IMR-90 (cell line): ENCODE results near the gene GRK5. TPM values are rescaled to one million over a fixed set of nuclear protein-coding genes. Genes with fewer than 3 reads are reported as not detected.

ENCODE experiments used
- ATAC-seq: fragments of 200-7000 bp; cut with Tn5 transposase; 2 replicates; pipeline ENCODE4 v1.9.1; 2020; ENCODE audit warnings: low read depth, mild to moderate bottlenecking, moderate library complexity
- BruUV-seq: library from RNA; stranded (reverse); fragments of 400-500 nt; replicated peaks from 2 replicates; lab custom pipeline; 2021; lab: Mats Ljungman, UMichigan
- CTCF ChIA-PET: fragments of 300-600 bp; formaldehyde crosslinking; extraction: SDS; loops from one replicate; lab custom pipeline; 2021; ENCODE audit warnings: antibody characterized with exemption; lab: Yijun Ruan, JAX
- POLR2A ChIA-PET: fragments of 300-600 bp; sonication (Branson Sonifier 250); formaldehyde crosslinking; loops from one replicate; lab custom pipeline; 2022; ENCODE audit warnings: antibody characterized with exemption; ENCODE audit not compliant: unreplicated experiment; lab: Charles Lee
- DNase-seq: peaks from one replicate; pipeline ENCODE4 v3.0.0; 2013
- H2AFZ ChIP-seq: replicated peaks from 2 replicates; pipeline ENCODE3; 2013; ENCODE audit warnings: low read length, mild to moderate bottlenecking; ENCODE audit not compliant: poor library complexity
- H2AK5ac ChIP-seq: 2 replicates; pipeline ENCODE4 v1.6.1; 2013; ENCODE audit warnings: low read depth, low read length, inconsistent platforms
- H2AK9ac ChIP-seq: replicated peaks from 2 replicates; pipeline ENCODE3; 2013; ENCODE audit warnings: mild to moderate bottlenecking, low read depth, low read length, moderate library complexity; ENCODE audit not compliant: poor library complexity
- H2BK120ac ChIP-seq: 2 replicates; pipeline ENCODE4 v1.6.1; 2013; ENCODE audit warnings: low read depth, low read length, inconsistent platforms
- H2BK15ac ChIP-seq: 3 replicates; pipeline ENCODE4 v1.6.1; 2013; ENCODE audit warnings: low read depth, low read length, inconsistent platforms
- H2BK20ac ChIP-seq: 2 replicates; pipeline ENCODE4 v1.6.1; 2013; ENCODE audit warnings: low read depth, mild to moderate bottlenecking, inconsistent platforms, low read length, moderate library complexity
- H2BK5ac ChIP-seq: 2 replicates; pipeline ENCODE4 v1.6.1; 2013; ENCODE audit warnings: mild to moderate bottlenecking, low read depth, low read length, inconsistent platforms; ENCODE audit not compliant: poor library complexity, severe bottlenecking
- H3K14ac ChIP-seq: replicated peaks from 2 replicates; pipeline ENCODE4 v1.6.1; 2013; ENCODE audit warnings: low read depth, low read length, inconsistent platforms
- H3K18ac ChIP-seq: 2 replicates; pipeline ENCODE4 v1.6.1; 2013; ENCODE audit warnings: low read depth, low read length, control low read depth
- H3K23ac ChIP-seq: 2 replicates; pipeline ENCODE4 v1.6.1; 2013; ENCODE audit warnings: low read depth, low read length, inconsistent platforms
- H3K27ac ChIP-seq: 2 replicates; pipeline ENCODE4 v1.5.1; 2013; ENCODE audit warnings: mild to moderate bottlenecking, control low read depth, low read length; ENCODE audit not compliant: insufficient read depth
- H3K27me3 ChIP-seq: 2 replicates; pipeline ENCODE4 v1.6.1; 2013; ENCODE audit warnings: low read length; ENCODE audit not compliant: control insufficient read depth, insufficient read depth
- H3K36me3 ChIP-seq: 2 replicates; pipeline ENCODE4 v1.6.1; 2013; ENCODE audit warnings: low read length, mixed read lengths; ENCODE audit not compliant: control insufficient read depth, insufficient read depth
- H3K4ac ChIP-seq: 2 replicates; pipeline ENCODE4 v1.6.1; 2013; ENCODE audit warnings: low read depth, low read length, inconsistent platforms
- H3K4me1 ChIP-seq: 2 replicates; pipeline ENCODE4 v1.6.1; 2013; ENCODE audit warnings: low read length, mixed read lengths; ENCODE audit not compliant: control insufficient read depth, insufficient read depth
- H3K4me2 ChIP-seq: 2 replicates; pipeline ENCODE4 v1.6.1; 2013; ENCODE audit warnings: low read depth, mild to moderate bottlenecking, control low read depth, low read length, moderate library complexity
- H3K4me3 ChIP-seq: 2 replicates; pipeline ENCODE4 v1.5.1; 2013; ENCODE audit warnings: low read depth, mild to moderate bottlenecking, control low read depth, low read length, moderate library complexity; ENCODE audit not compliant: insufficient read depth
- H3K56ac ChIP-seq: 2 replicates; pipeline ENCODE4 v1.6.1; 2013; ENCODE audit warnings: low read length, inconsistent platforms; ENCODE audit not compliant: insufficient read depth; ENCODE audit errors: extremely low read depth
- H3K79me1 ChIP-seq, 2 experiments: 2 replicates each; pipeline ENCODE4 v1.6.1; 2013; ENCODE audit warnings: low read length in 2 of 2, inconsistent platforms in 1 of 2, low read depth in 1 of 2
- H3K9ac ChIP-seq: 2 replicates; pipeline ENCODE4 v1.6.1; 2013; ENCODE audit warnings: low read depth, low read length, control low read depth
- H3K9me1 ChIP-seq: 2 replicates; pipeline ENCODE4 v1.6.1; 2013; ENCODE audit warnings: low read length, inconsistent platforms; ENCODE audit not compliant: insufficient read depth
- H3K9me3 ChIP-seq: 2 replicates; pipeline ENCODE4 v1.6.1; 2013; ENCODE audit warnings: low read length; ENCODE audit not compliant: control insufficient read depth, insufficient read depth
- H4K20me1 ChIP-seq: 2 replicates; pipeline ENCODE4 v1.6.1; 2013; ENCODE audit warnings: low read length, inconsistent platforms; ENCODE audit not compliant: insufficient read depth
- H4K5ac ChIP-seq: 2 replicates; pipeline ENCODE4 v1.6.1; 2013; ENCODE audit warnings: mild to moderate bottlenecking, low read depth, low read length, control low read depth
- H4K8ac ChIP-seq, 2 experiments: 2 replicates each; pipeline ENCODE4 v1.6.1; 2013; ENCODE audit warnings: low read depth in 2 of 2, low read length in 2 of 2, control low read depth in 1 of 2, inconsistent platforms in 1 of 2
- H4K91ac ChIP-seq: 2 replicates; pipeline ENCODE4 v1.6.1; 2013; ENCODE audit warnings: low read depth, low read length, inconsistent platforms; ENCODE audit not compliant: insufficient read depth
- MXI1 ChIP-seq: IDR thresholded peaks from 2 replicates; pipeline ENCODE4 v1.6.1; 2012; ENCODE audit warnings: low read depth, mild to moderate bottlenecking, low read length, moderate library complexity, borderline replicate concordance
- WGBS, 2 experiments: methylation state at CpG; one replicate each; pipeline versions ENCODE4 v1.1.5 to v1.1.7; 2013; ENCODE audit warnings: missing lambda C conversion rate in 2 of 2; ENCODE audit not compliant: insufficient read length in 1 of 2; ENCODE audit errors: extremely low coverage in 2 of 2; 5-methylcytosine and 5-hydroxymethylcytosine counted together
- dilution Hi-C: fragments of 300-500 bp; cut with HindIII; formaldehyde crosslinking; loops from one replicate; pipeline ENCODE4 v1.14.3; 2018; ENCODE audit warnings: low sequenced_read_pairs; ENCODE audit not compliant: unreplicated experiment
- in situ Hi-C: fragments of 300-500 bp; cut with MboI; formaldehyde crosslinking; loops from 3 replicates; pipeline ENCODE4 v1.14.3; 2019; ENCODE audit warnings: low sequenced_read_pairs, inconsistent platforms, mixed read lengths
- intact Hi-C: fragments of 100-400 bp; cut with micrococcal nuclease; formaldehyde crosslinking; loops from 2 replicates; pipeline ENCODE4 v1.10.0; 2022
- polyA plus RNA-seq, 3 experiments: library from polyadenylated mRNA; depleted of rRNA; stranded (reverse); fragments of >200 nt; gene quantifications; 2 replicates each; pipeline ENCODE4 v1.2.3, GENCODE V29; 2012; ENCODE audit warnings: low replicate concordance in 1 of 3
- total RNA-seq: library from RNA; depleted of rRNA; stranded (reverse); fragments of >200 nt; gene quantifications from 2 replicates; pipeline ENCODE4 v1.2.3, GENCODE V29; 2012

The GRK5 gene
- total and polyA plus RNA-seq, 2 of the 4 experiments (the other 2 are of a cell fraction), result 12.9 to 16.3 TPM

GRCh38 chr10:119222537-119222936 is 15.2 kb downstream of the GRK5 start:
- Histone ChIP-seq H4K8ac (peak overlapping the region; percentile 72 to 76; a peak in 3 of 4 replicates), H3K36me3 (peaks cover 4% of the 10 kb centered on the region; the same call in 1 of the 2 replicates), H3K79me1 (peaks cover 48 to 85% of the 10 kb centered on the region in 2 experiments), H4K20me1 (peaks cover 58% of the 10 kb centered on the region), H3K14ac (peak overlapping the region; percentile 71), H3K9ac (peak overlapping the region; percentile 68), H2AK5ac (peak overlapping the region; percentile 69), H3K4me1 (peaks cover 44% of the 10 kb centered on the region), H3K9me3 (no peaks in the 10 kb centered on the region), H3K4me3 (no peak overlapping the region), H2AFZ (no peak overlapping the region), H3K4ac (peak overlapping the region; percentile 87), H3K4me2 (peak overlapping the region; percentile 42), H3K18ac (peak overlapping the region; percentile 98), H2BK15ac (peak overlapping the region; percentile 83; the same call in 2 of the 3 replicates), H3K23ac (peak overlapping the region; percentile 83), H2BK120ac (peak overlapping the region; percentile 83), H3K56ac (no peak overlapping the region), H2AK9ac (peak overlapping the region; percentile 39), H3K27me3 (no peaks in the 10 kb centered on the region), H4K91ac (peak overlapping the region; percentile 93), H3K27ac (peak overlapping the region; percentile 93), H4K5ac (peak overlapping the region; percentile 96; the same call in 1 of the 2 replicates), H3K9me1 (peaks cover 41% of the 10 kb centered on the region), H2BK5ac (peak overlapping the region; percentile 19), H2BK20ac (peak overlapping the region; percentile 94)
- TF ChIP-seq MXI1, result no peak
- dilution Hi-C loops (no loop called here), intact Hi-C loops (no loop called here), in situ Hi-C loops (no loop called here)
- ATAC-seq (peak; percentile 33; the same call in 1 of the 2 replicates), DNase-seq (no peak)
- ChIA-PET POLR2A (interaction anchor here (1.6 kb wide), 1 partner anchor 10 kb away, joined by 5 read pairs; no protein-coding TSS in a partner anchor), CTCF (interaction anchor here (1.0 to 1.9 kb wide), 3 partner anchors 13 to 142 kb away, joined by 4 to 7 read pairs (median 5); no protein-coding TSS in a partner anchor)
- no TSS peak for BruUV-seq
- 30% methylated on average over 4 of the region's 9 CpGs; no CpG with 5 or more reads in 1 of the 2 experiments for WGBS, 2 experiments
